Stimulated activated CD4-positive, alpha-beta T cell treated with anti-CD3 and anti-CD28 coated beads, TNF-alpha, amount 100 ng/mL, for 1 hour (primary cell): Measurements from ENCODE around the gene KCP.

Experiments used
- DNase-seq, 3 donors: peaks; one replicate each; pipeline ENCODE4 v3.0.0-alpha.2; 2020; ENCODE audit warnings: low read depth in 3 of 3, low spot score in 1 of 3

KCP gene

GRCh38 chr7:128876586-128876977 lies 33.9 kb downstream of the KCP start:
- no peak for DNase-seq

GRCh38 chr7:128876127-128876526 lies 34.4 kb downstream of the KCP start:
- DNase-seq: no peak

GRCh38 chr7:128875523-128875948 lies 35.0 kb downstream of the KCP start:
- DNase-seq: no peak

GRCh38 chr7:128874140-128875031 lies 36.1 kb downstream of the KCP start:
- no peak for DNase-seq

GRCh38 chr7:128873234-128873633 lies 37.3 kb downstream of the KCP start:
- DNase-seq: no peak

- no peak for DNase-seq
Observed at GRCh38 chr7:128872394-128872824, 38.1 kb downstream of the KCP start.

GRCh38 chr7:128871050-128871449 lies 39.5 kb downstream of the KCP start:
- DNase-seq: no peak

- DNase-seq: no peak
Observed at GRCh38 chr7:128869944-128870285, 40.6 kb downstream of the KCP start.

GRCh38 chr7:128869138-128869943 lies 41.2 kb downstream of the KCP start:
- peak in 2 of 3 donors; percentile 5 to 21 for DNase-seq

- no peak for DNase-seq
Observed at GRCh38 chr7:128868624-128869137, 41.8 kb downstream of the KCP start.

- DNase-seq: no peak
Observed at GRCh38 chr7:128867842-128868623, 42.5 kb downstream of the KCP start.

GRCh38 chr7:128867241-128867640 lies 43.3 kb downstream of the KCP start:
- no peak for DNase-seq

GRCh38 chr7:128865996-128866877 lies 44.3 kb downstream of the KCP start:
- no peak for DNase-seq

- DNase-seq: no peak
Observed at GRCh38 chr7:128865303-128865702, 45.2 kb downstream of the KCP start.

GRCh38 chr7:128863433-128863989 lies 47.0 kb downstream of the KCP start:
- DNase-seq: no peak

- DNase-seq: peak; percentile 98 to 100 (median 99)
Observed at GRCh38 chr7:128862571-128863432, 47.7 kb downstream of the KCP start, which contains the start of gene ATP6V1F. Gene ATP6V1F (plus strand): TSS chr7:128862856. CDS start chr7:128862905, 49 bp downstream.

GRCh38 chr7:128861957-128862570 lies 48.4 kb downstream of the KCP start:
- no peak for DNase-seq
